Endothelial cell of coronary artery (primary cell): ENCODE measurements around the gene NANS. TPM values are rescaled to one million over a fixed set of nuclear protein-coding genes. Genes with fewer than 3 reads are reported as not detected.

Experiments
- total RNA-seq: library from RNA; depleted of rRNA; stranded (reverse); fragments of >200 nt; gene quantifications from 2 replicates; pipeline ENCODE4 v1.2.3, GENCODE V29; 2014

NANS gene, protein sequence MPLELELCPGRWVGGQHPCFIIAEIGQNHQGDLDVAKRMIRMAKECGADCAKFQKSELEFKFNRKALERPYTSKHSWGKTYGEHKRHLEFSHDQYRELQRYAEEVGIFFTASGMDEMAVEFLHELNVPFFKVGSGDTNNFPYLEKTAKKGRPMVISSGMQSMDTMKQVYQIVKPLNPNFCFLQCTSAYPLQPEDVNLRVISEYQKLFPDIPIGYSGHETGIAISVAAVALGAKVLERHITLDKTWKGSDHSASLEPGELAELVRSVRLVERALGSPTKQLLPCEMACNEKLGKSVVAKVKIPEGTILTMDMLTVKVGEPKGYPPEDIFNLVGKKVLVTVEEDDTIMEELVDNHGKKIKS
- total RNA-seq = 107 and 214 TPM in 2 replicates

GRCh38 chr9:98056269-98057137 is at the start of gene NANS:
Gene NANS, plus strand, starts transcription at chr9:98056732. Its CDS starts 77 bp downstream, at chr9:98056809.

DNA sequence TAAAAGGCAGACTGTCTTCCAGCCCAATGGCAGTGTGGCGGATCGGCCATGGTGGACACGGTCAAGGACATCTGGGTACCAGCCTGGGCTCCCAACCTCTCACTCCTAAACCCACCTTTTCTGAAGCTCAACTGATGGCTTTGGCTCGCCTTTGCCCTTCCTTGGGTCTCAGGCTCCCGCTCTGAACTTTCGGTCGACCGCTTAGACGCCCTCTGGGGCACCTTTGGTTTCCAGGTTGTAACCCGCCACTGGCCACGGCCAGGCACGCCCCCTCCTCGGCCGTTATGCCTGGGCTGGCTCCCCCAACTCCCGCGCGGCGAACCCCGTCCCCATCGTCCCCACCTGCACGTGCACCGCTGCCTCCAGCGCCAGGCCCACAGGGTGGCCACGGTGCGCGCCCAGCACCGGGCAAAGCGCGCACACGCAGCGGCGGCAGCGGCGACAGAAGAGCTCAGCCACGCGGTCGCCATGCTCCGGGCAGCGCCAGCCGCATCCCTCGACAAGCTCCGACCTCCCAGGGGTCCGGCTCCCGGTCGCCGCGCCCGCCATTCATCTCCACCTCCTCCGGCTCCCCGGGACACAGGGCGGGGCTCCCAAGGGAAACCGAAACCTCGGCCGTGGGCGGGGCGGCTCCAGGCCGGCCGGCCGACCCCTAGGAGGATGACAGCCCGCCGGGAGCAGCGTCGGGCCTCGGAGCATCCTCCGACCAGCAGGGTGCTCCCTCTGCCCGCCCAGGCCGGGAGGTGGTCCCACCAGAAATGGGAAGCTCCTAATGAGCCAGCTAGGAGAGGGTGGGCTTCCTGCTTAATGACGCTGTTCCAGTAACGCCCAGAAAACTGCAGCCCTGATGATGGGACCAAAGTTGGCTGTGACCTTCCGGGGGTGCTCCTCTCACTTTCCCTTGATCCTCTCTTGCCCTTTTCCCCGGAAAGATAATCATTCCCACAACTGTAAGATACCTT is 62.4 kb downstream of the NANS start, which contains the start of gene TRIM14:
Gene TRIM14 (minus strand): TSS at position 583 of the 962 bp plus-strand sequence. CDS start 34 bp downstream, at position 549.

Other genes with a start within 250 kb of the NANS start
- gene FOXE1, start 203.5 kb upstream of the NANS start, total RNA-seq = not detected in 2 replicates
- 10.7 and 12.0 TPM in 2 replicates for gene TRMO, start 134.2 kb upstream of the NANS start, total RNA-seq
- not detected in 2 replicates for gene HEMGN, start 118.6 kb upstream of the NANS start, total RNA-seq
- 8.2 and 18.4 TPM in 2 replicates for gene ANP32B, start 73.4 kb upstream of the NANS start, total RNA-seq
- 2.1 and 2.6 TPM in 2 replicates for gene TRIM14, start 62.5 kb downstream of the NANS start, total RNA-seq
- gene CORO2A, start 135.9 kb downstream of the NANS start, total RNA-seq = 0.18 and 0.38 TPM in 2 replicates
- gene TBC1D2, start 198.9 kb downstream of the NANS start, total RNA-seq = 3.1 and 11.0 TPM in 2 replicates